Heart left ventricle (tissue), 13 donors: ENCODE results near the gene UBAP2.

ENCODE experiments used
- CTCF ChIP-seq, 12 donors: fragments of 200-600 bp; sonication (generic) in 4 of 12; IDR thresholded peaks; one replicate each; pipeline versions ENCODE4 v1.5.0 to v1.8.0; 2018 to 2022; ENCODE audit warnings: antibody characterized with exemption in 12 of 12, mild to moderate bottlenecking in 5 of 12
- POLR2A ChIP-seq, 2 donors: fragments of 450-650 bp; IDR thresholded peaks; one replicate each; pipeline ENCODE4 v1.6.1; 2017; ENCODE audit warnings: antibody characterized with exemption in 2 of 2, mild to moderate bottlenecking in 2 of 2, moderate library complexity in 2 of 2
- donor health status: ischemic (EF 13 %, LVEDD 7.1; RV severe dilation, severe dysfunction).
- donor health status: DM: no; HTN: yes; CAD: no.
- donor health status: DM: no; HTN: no; CAD: no.
- donor health status: ischemic (EF 25% LVEDD 6.9; RV normal size, moderate dysfunction).
- donor health status: ischemic (EF 25% LVEDD 5.7; RV mildly dilated, moderate dysfunction).
- donor health status: ischemic (EF 35%, LVEDD 5.7; RV mildly dilated, moderate dysfunction).
- donor health status: nonischemic (EF 11% LVEDD 7.7; RV severe dilation, severe dysfunction).
- donor health status: DM: yes; HTN: yes; CAD: no.
- donor health status: PGD.
- donor health status: ischemic (EF 29% LVEDD 5.4; RV normal size, mild dysfunction).
- donor health status: nonischemic (EF 23%, LVEDD 6.1; RV moderate dilation, normal function).

GRCh38 chr9:34084562-34084961 lies 35.9 kb upstream of the UBAP2 start:
- TF ChIP-seq CTCF (IDR thresholded peaks at IDR 0.05), result no peak
- no peak for TF ChIP-seq POLR2A (IDR thresholded peaks at IDR 0.05)
